Lung (tissue), 12 donors: ENCODE measurements around the gene TLR5. TPM values are rescaled to one million over a fixed set of nuclear protein-coding genes. Genes with fewer than 3 reads are reported as not detected.

Experiments
- ATAC-seq: fragments of 200-7000 bp; cut with Tn5 transposase; one replicate; pipeline ENCODE4 v1.9.1; 2020; ENCODE audit warnings: moderate number of reproducible peaks; ENCODE audit not compliant: insufficient read depth, low FRiP score
- DNase-seq, 3 donors: peaks; one replicate each; pipeline ENCODE4 v3.0.0-alpha.2; 2013 to 2017
- H3K27ac ChIP-seq, 2 donors: one replicate each; pipeline ENCODE4 v1.5.1; 2013; ENCODE audit warnings: mild to moderate bottlenecking in 2 of 2, moderate library complexity in 2 of 2, control low read depth in 1 of 2, inconsistent platforms in 1 of 2, low read depth in 1 of 2, low read length in 1 of 2
- H3K27me3 ChIP-seq, 3 donors: one replicate each; pipeline ENCODE4 v1.5.1; 2013; ENCODE audit warnings: low read length in 2 of 3; ENCODE audit not compliant: control insufficient read depth in 3 of 3, insufficient read depth in 3 of 3
- H3K36me3 ChIP-seq, 4 donors: one replicate each; pipeline ENCODE4 v1.5.1; 2013; ENCODE audit warnings: low read length in 4 of 4, mild to moderate bottlenecking in 1 of 4, moderate library complexity in 1 of 4; ENCODE audit not compliant: control insufficient read depth in 4 of 4, insufficient read depth in 4 of 4
- H3K4me1 ChIP-seq, 5 donors: one replicate each; pipeline ENCODE4 v1.5.1; 2013; ENCODE audit warnings: low read length in 5 of 5, mild to moderate bottlenecking in 2 of 5, moderate library complexity in 1 of 5; ENCODE audit not compliant: control insufficient read depth in 5 of 5, insufficient read depth in 5 of 5
- H3K4me3 ChIP-seq: one replicate; pipeline ENCODE4 v1.5.1; 2013; ENCODE audit warnings: mild to moderate bottlenecking, control low read depth, moderate library complexity
- H3K9ac ChIP-seq, 2 donors: one replicate each; pipeline ENCODE4 v1.5.1; 2013; ENCODE audit warnings: low read length in 2 of 2, control low read depth in 1 of 2; ENCODE audit not compliant: insufficient read depth in 1 of 2
- H3K9me3 ChIP-seq, 4 donors: one replicate each; pipeline ENCODE4 v1.5.1; 2013; ENCODE audit warnings: low read length in 3 of 4, mild to moderate bottlenecking in 1 of 4, moderate library complexity in 1 of 4; ENCODE audit not compliant: control insufficient read depth in 4 of 4, insufficient read depth in 3 of 4
- WGBS, 2 donors: extraction: QIAGEN DNeasy Blood & Tissue Kit; methylation state at CpG; one replicate each; pipeline ENCODE4 v1.1.7; 2013; 5-methylcytosine and 5-hydroxymethylcytosine counted together
- polyA plus RNA-seq, 2 donors: library from polyadenylated mRNA; stranded (reverse); fragments of 200-250 nt; gene quantifications; one replicate each; pipeline ENCODE4 v1.2.1, GENCODE V29; 2013
- total RNA-seq, 2 donors: library from RNA; depleted of rRNA in 1 of 2; stranded (reverse); fragments of >200 nt in 1 of 2; gene quantifications; one replicate each; pipeline ENCODE4 v1.2.1, GENCODE V29; 2014 to 2021
- TF ChIP-seq, protein P1 (sequence below): IDR thresholded peaks from 2 replicates; pipeline ENCODE4 v1.5.1; 2012; ENCODE audit warnings: mild to moderate bottlenecking; ENCODE audit errors: control extremely low read depth, extremely low read depth
- donor health status: control.
- donor health status: control.
- donor health status: Bipolar disorder and iron deficiency.
- donor health status: healthy.
- donor health status: DM: yes; HTN: yes; CAD: no.

TLR5 gene
- total and polyA plus RNA-seq, 4 donors: 3.0 to 23.6 (median 17.7) TPM

DNA sequence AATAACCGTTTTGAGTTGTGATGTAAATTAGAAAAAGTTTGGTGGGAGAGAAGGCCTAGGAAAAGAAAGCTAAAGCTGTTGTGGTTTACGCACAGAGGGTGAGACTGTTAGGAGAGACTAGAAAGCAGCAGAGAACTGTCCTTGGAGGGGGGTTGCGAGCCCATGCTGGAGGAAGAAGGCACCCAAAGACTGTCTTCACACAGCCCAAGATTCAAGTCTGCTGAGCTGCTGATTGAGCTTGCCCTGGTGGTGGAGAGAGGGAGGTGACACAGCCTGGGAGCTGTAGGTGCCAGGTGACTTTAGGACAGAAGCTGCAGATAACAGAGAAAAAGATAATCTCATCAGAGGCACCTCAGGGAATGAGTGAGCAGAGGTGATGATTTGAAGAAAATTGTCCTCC, 18.3 kb upstream of the TLR5 start:
- DNase-seq (no peak), ATAC-seq (no peak)
- Histone ChIP-seq H3K9me3 (no peaks in the 10 kb centered on the region), H3K4me1 (no peaks in the 10 kb centered on the region), H3K36me3 (no peaks in the 10 kb centered on the region), H3K27ac (no peak overlapping the region), H3K27me3 (no peaks in the 10 kb centered on the region), H3K9ac (no peak overlapping the region), H3K4me3 (no peak overlapping the region)
- 85 to 90% methylated on average over 3 of the region's 3 CpGs for WGBS, 2 donors
- TF ChIP-seq, protein P1, sequence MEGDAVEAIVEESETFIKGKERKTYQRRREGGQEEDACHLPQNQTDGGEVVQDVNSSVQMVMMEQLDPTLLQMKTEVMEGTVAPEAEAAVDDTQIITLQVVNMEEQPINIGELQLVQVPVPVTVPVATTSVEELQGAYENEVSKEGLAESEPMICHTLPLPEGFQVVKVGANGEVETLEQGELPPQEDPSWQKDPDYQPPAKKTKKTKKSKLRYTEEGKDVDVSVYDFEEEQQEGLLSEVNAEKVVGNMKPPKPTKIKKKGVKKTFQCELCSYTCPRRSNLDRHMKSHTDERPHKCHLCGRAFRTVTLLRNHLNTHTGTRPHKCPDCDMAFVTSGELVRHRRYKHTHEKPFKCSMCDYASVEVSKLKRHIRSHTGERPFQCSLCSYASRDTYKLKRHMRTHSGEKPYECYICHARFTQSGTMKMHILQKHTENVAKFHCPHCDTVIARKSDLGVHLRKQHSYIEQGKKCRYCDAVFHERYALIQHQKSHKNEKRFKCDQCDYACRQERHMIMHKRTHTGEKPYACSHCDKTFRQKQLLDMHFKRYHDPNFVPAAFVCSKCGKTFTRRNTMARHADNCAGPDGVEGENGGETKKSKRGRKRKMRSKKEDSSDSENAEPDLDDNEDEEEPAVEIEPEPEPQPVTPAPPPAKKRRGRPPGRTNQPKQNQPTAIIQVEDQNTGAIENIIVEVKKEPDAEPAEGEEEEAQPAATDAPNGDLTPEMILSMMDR: no peak

- WGBS, 2 donors: 75 to 89% methylated on average over 2 of the region's 2 CpGs
- H3K4me3 ChIP-seq: no peak overlapping the region
Observed at GRCh38 chr1:223156343-223156742, 13.3 kb upstream of the TLR5 start.

DNA sequence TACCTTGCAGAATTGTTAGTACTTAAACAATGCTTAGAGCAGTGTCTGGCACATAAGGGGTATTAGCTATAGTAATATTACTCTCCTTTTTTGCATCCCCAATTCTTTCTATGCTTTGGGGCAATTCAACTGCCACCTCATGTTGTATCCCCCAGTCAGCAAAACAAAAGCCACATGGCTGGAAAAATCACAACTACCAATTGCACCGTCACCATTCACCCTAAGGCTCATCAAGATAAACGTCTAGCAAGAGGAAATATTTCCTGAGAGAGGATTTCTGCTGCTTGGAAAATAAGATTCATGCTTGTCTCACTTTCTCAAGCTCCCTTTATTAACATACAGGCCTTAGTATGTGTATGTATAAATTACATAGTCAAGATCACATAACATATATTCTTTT, 12.1 kb upstream of the TLR5 start:
- ATAC-seq (no peak), DNase-seq (no peak)
- H3K4me3 ChIP-seq: no peak overlapping the region
- no peaks in the 10 kb centered on the region for H3K27me3 ChIP-seq
- no peak overlapping the region for H3K27ac ChIP-seq
- H3K4me1 ChIP-seq: peaks cover 0 to 3% (median 0%) of the 10 kb centered on the region in 5 donors
- peaks cover 0 to 2% (median 0%) of the 10 kb centered on the region in 4 donors for H3K9me3 ChIP-seq
- TF ChIP-seq, protein P1: no peak
- WGBS, 2 donors: 69% methylated on average over 2 of the region's 2 CpGs
- no peaks in the 10 kb centered on the region for H3K36me3 ChIP-seq
- no peak overlapping the region for H3K9ac ChIP-seq

More at GRCh38 chr1:223156343-223156742, 13.3 kb upstream of the TLR5 start:
- no peak overlapping the region for H3K9ac ChIP-seq
- no peaks in the 10 kb centered on the region for H3K27me3 ChIP-seq
- ATAC-seq (no peak), DNase-seq (no peak)
- H3K4me1 ChIP-seq: peaks cover 0 to 3% (median 0%) of the 10 kb centered on the region in 5 donors
- TF ChIP-seq, protein P1: no peak
- H3K9me3 ChIP-seq: no peaks in the 10 kb centered on the region
- H3K27ac ChIP-seq: no peak overlapping the region
- H3K36me3 ChIP-seq: no peaks in the 10 kb centered on the region
